Left lung (tissue), 14 donors: ENCODE results near the gene GYPE. TPM values are rescaled to one million over a fixed set of nuclear protein-coding genes. Genes with fewer than 3 reads are reported as not detected.
"Not testable (repeated sequence)": the region's sequence is repeated elsewhere in the genome, so short reads cannot be mapped to it uniquely, and the experiment has no call there.

Experiments
- ATAC-seq: fragments of 200-7000 bp; cut with Tn5 transposase; one replicate; pipeline ENCODE4 v1.9.1; 2020; ENCODE audit warnings: moderate library complexity
- DNase-seq, 4 donors: peaks; one replicate each; pipeline ENCODE4 v3.0.0-alpha.2; 2013 to 2020
- H3K27ac ChIP-seq, 2 donors: fragments of 200-600 bp; sonication (generic) in 1 of 2; one replicate each; pipeline versions ENCODE4 v1.5.0 to v1.8.0; 2020 to 2021
- H3K27me3 ChIP-seq, 2 donors: fragments of 200-600 bp; sonication (generic) in 1 of 2; one replicate each; pipeline versions ENCODE4 v1.5.0 to v1.8.0; 2020 to 2021
- H3K36me3 ChIP-seq, 2 donors: fragments of 200-600 bp; sonication (generic) in 1 of 2; one replicate each; pipeline versions ENCODE4 v1.5.0 to v1.8.0; 2020 to 2021
- H3K4me1 ChIP-seq, 2 donors: fragments of 200-600 bp; one replicate each; pipeline ENCODE4 v1.8.0; 2021
- H3K4me3 ChIP-seq, 2 donors: fragments of 200-600 bp; sonication (generic) in 1 of 2; one replicate each; pipeline versions ENCODE4 v1.5.0 to v1.8.0; 2020 to 2021; ENCODE audit warnings: mild to moderate bottlenecking in 1 of 2
- H3K9me3 ChIP-seq, 2 donors: fragments of 200-600 bp; sonication (generic) in 1 of 2; one replicate each; pipeline versions ENCODE4 v1.5.0 to v1.8.0; 2020 to 2021
- intact Hi-C, 2 donors: fragments of 100-400 bp; cut with DNase I; formaldehyde crosslinking; loops; one replicate each; pipeline versions ENCODE4 v1.11.2 to v1.14.2; 2022
- long read RNA-seq, 12 donors: library from polyadenylated mRNA in 2 of 12; unstranded in 2 of 12; transcript quantifications; one replicate each; pipeline ENCODE4 v2.0.0 and lab custom pipeline, GENCODE V29; 2019 to 2026
- polyA plus RNA-seq, 6 donors: library from polyadenylated mRNA; unstranded; fragments of 120-200 nt; gene quantifications; one replicate each; pipeline ENCODE4 v1.2.1, GENCODE V29; 2013; ENCODE audit not compliant: insufficient read length in 6 of 6
- total RNA-seq, 2 donors: library from RNA; stranded (reverse); fragmentation: NEBNext Ultra II Directional; extraction: Animal tissue kit (Norgen Biotek cat#: 25700); gene quantifications; one replicate each; pipeline ENCODE4 v1.2.1, GENCODE V29; 2021
- TF ChIP-seq, protein P1 (sequence below), 2 donors: fragments of 200-600 bp; sonication (generic) in 1 of 2; IDR thresholded peaks; one replicate each; pipeline versions ENCODE4 v1.5.0 to v1.8.0; 2021; ENCODE audit warnings: antibody characterized with exemption in 2 of 2
- donor health status: DM: no; HTN: yes; CAD: no.
- donor health status: DM: no; HTN: no; CAD: no.

GYPE gene
- total RNA-seq, result 1 to 10 TPM; 1.2 to 2.4 TPM
- 10 to 100 TPM; 14.1 to 23.1 (median 16.9) TPM for polyA plus RNA-seq
- long read RNA-seq, donor 1, partial matches to known transcripts, result 0 of 1 reads
- long read RNA-seq, donor 1, other reads (novel, unspliced or antisense), result 0 of 1 reads
- long read RNA-seq, donor 2, partial matches to known transcripts, result 0 of 1 reads
- long read RNA-seq, donor 2, other reads (novel, unspliced or antisense), result 0 of 1 reads
- long read RNA-seq, donor 3, partial matches to known transcripts, result 0 of 6 reads
- long read RNA-seq, donor 3, other reads (novel, unspliced or antisense), result 5 of 6 reads
- long read RNA-seq, donor 4, partial matches to known transcripts, result 0 of 1 reads
- long read RNA-seq, donor 4, other reads (novel, unspliced or antisense), result 1 of 1 reads
- long read RNA-seq, donor 5, result 0 reads
- long read RNA-seq, donor 6, result 0 reads
- long read RNA-seq, donor 7, result 0 reads
- long read RNA-seq, donor 8, result 0 reads
- long read RNA-seq, donor 9, result 0 reads
- long read RNA-seq, donor 10, result 0 reads
- long read RNA-seq, donor 11, result 0 reads
- long read RNA-seq, donor 12, partial matches to known transcripts, result 6 of 6 reads
- long read RNA-seq, donor 12, other reads (novel, unspliced or antisense), result 0 of 6 reads

DNA sequence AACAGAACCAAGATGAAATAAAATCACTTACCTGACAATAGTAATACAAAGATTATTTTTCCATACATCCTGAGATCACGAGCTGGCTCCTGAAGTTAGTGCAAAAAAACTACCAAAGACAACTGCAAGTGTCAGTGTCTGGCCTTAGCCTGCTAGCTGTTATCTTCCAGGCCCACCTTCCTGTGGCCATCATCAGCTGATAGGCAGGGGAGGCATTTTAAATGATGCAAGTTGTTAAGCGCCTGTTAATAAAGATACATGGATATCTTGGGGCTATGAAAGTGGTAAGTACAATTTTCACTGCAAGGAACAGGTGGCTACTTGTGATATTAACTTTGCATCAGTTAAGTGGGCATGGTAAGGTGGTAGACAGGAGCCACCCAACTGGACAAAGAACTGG lies at the start of gene GYPE:
Gene GYPE, minus strand, starts transcription at position 120 of the 400 bp plus-strand sequence. Its CDS starts 52 bp downstream, at position 68.
- intact Hi-C loops, ATAC-seq, H3K4me1 ChIP-seq, H3K27me3 ChIP-seq, DNase-seq, H3K4me3 ChIP-seq, H3K36me3 ChIP-seq, H3K27ac ChIP-seq, H3K9me3 ChIP-seq: not testable (repeated sequence)

DNA sequence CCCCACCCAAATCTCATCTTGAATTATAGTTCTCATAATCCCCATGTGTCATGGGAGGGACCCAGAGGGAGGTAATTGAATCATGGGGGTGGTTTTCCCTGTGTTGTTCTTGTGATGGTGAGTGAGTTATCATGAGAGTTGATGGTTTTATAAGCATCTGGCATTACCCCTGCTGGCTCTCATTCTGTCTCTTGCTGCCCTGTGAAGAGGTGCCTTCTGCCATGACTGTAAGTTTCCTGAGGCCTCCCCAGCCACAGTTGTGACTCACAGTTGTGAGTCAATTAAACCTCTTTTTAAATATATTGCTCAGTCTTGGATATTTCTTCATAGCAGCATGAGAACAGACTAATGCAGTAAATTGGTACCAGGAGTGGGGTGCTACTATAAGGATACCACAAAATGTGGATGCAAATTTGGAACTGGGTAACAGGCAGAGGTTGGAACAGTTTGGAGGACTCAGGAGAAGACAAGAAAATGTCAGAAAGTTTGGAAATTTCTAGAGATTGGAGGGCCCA lies 46.2 kb upstream of the GYPE start:
- H3K27me3 ChIP-seq, DNase-seq, H3K4me1 ChIP-seq, intact Hi-C loops, ATAC-seq, H3K4me3 ChIP-seq, H3K36me3 ChIP-seq, H3K27ac ChIP-seq: not testable (repeated sequence)
- peaks cover 0 to 18% of the 10 kb centered on the region in 2 donors for H3K9me3 ChIP-seq

DNA sequence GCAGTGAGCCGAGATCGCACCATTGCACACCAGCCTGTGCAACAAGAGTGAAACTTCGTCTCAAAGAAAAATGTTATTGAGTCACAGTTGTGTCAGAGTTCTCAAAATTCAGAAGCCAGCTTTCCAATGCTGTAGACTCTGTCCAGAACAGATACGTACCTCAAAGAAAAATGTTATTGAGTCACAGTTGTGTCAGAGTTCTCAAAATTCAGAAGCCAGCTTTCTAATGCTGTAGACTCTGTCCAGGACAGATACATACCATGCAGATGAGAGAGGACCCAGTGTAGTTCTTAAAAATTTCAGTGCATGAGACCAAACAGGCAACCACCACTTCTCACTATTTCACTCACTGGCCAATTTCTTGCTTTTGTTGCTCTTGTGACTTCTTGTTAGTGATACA lies 45.6 kb upstream of the GYPE start:
- H3K4me1 ChIP-seq, H3K36me3 ChIP-seq, intact Hi-C loops, H3K27ac ChIP-seq, H3K27me3 ChIP-seq, H3K4me3 ChIP-seq, ATAC-seq, DNase-seq: not testable (repeated sequence)
- H3K9me3 ChIP-seq, result peaks cover 0 to 18% of the 10 kb centered on the region in 2 donors

DNA sequence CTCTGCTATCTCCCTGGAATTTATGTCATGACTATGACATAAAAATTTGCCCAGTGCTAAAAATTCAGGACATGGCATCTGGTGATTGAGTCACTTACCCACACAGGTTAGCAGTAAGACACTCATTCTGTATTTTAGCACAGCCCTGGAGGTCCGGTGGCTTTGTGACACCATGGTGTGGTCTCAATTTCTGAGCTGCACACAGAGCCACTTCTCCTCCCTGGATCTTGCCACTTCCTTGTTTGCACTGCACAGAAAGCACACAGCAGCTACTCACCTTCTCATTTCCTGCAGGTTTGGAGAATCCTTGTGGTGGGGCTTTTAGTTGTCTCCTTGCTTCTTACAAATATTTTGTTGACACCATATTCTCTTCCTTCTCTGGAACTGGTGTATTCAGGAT lies 44.8 kb upstream of the GYPE start:
- intact Hi-C loops, H3K36me3 ChIP-seq, H3K4me3 ChIP-seq, H3K4me1 ChIP-seq, ATAC-seq, H3K27ac ChIP-seq, H3K27me3 ChIP-seq, DNase-seq: not testable (repeated sequence)
- H3K9me3 ChIP-seq, result peaks cover 0 to 18% of the 10 kb centered on the region in 2 donors

DNA sequence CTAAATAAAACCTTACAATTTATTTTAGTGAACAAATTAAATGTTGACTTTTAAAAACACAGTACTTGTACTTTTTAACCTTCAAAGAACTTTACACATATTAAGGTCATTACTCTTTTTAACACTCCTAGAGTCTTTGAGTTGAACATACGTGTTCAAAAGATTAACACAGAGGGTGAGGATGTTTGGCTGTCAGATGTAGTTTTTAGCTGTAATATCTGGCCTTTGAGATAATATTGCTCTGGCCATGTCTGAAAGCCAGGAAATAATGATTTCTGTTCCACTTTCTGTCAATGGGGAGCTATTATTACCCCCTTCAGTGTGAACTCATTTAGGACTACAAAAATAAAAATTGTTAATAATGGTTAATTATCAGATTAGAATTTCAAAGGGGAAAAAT lies 42.1 kb upstream of the GYPE start:
- DNase-seq, intact Hi-C loops, H3K4me3 ChIP-seq, H3K27ac ChIP-seq, ATAC-seq, H3K4me1 ChIP-seq, H3K27me3 ChIP-seq, H3K36me3 ChIP-seq: not testable (repeated sequence)
- peaks cover 0 to 15% of the 10 kb centered on the region in 2 donors for H3K9me3 ChIP-seq

DNA sequence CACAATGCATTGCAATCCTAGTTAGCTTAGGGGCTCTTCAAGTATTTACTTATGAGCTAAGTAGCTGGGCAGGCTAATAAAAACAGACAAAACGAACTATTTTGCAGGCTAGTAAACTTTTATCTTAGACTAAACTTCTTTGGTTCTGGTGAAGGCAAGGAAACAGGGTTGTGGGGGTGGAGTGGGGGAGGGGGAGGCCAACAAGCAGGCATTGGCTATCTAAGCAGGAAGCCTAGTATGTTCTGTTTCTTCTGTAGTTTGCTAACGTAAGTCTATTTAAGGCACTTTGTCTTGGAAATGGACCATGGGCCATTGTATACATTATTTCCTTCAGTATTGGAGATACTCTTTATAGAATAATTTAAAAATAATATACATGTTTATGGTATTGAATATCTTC lies 35.3 kb upstream of the GYPE start:
- intact Hi-C loops, H3K36me3 ChIP-seq: not testable (repeated sequence)

DNA sequence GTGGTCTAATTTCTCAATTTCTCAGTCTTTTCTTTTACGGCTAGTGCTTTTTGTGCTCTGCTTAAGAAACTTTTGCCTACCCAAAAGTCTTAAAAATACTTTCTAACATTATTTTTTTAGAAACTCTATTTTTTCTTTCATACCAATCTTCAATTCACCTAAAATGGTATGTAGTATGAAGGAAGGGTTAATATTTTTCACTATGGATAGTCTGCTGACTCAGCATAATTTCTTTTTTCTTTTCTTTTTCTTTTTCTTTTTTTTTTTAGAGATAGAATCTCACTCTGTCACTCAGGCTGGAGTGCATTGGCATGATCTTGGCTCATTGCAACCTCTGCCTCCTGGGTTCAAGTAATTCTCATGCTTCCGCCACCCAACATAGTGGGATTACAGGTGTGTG lies 34.2 kb upstream of the GYPE start:
- intact Hi-C loops, result no loop called here
- TF ChIP-seq, protein P1, sequence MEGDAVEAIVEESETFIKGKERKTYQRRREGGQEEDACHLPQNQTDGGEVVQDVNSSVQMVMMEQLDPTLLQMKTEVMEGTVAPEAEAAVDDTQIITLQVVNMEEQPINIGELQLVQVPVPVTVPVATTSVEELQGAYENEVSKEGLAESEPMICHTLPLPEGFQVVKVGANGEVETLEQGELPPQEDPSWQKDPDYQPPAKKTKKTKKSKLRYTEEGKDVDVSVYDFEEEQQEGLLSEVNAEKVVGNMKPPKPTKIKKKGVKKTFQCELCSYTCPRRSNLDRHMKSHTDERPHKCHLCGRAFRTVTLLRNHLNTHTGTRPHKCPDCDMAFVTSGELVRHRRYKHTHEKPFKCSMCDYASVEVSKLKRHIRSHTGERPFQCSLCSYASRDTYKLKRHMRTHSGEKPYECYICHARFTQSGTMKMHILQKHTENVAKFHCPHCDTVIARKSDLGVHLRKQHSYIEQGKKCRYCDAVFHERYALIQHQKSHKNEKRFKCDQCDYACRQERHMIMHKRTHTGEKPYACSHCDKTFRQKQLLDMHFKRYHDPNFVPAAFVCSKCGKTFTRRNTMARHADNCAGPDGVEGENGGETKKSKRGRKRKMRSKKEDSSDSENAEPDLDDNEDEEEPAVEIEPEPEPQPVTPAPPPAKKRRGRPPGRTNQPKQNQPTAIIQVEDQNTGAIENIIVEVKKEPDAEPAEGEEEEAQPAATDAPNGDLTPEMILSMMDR (IDR thresholded peaks at IDR 0.05), result no peak
- Histone ChIP-seq H3K27me3 (no peaks in the 10 kb centered on the region), H3K4me1 (no peaks in the 10 kb centered on the region), H3K27ac (no peak overlapping the region), H3K9me3 (no peaks in the 10 kb centered on the region), H3K36me3 (no peaks in the 10 kb centered on the region), H3K4me3 (no peak overlapping the region)
- DNase-seq, result no peak
- no peak for ATAC-seq

More for the DNA sequence above, 35.3 kb upstream of the GYPE start:
- H3K27ac ChIP-seq, H3K27me3 ChIP-seq, ATAC-seq, DNase-seq, H3K4me3 ChIP-seq, H3K9me3 ChIP-seq, H3K4me1 ChIP-seq: not testable (repeated sequence)

DNA sequence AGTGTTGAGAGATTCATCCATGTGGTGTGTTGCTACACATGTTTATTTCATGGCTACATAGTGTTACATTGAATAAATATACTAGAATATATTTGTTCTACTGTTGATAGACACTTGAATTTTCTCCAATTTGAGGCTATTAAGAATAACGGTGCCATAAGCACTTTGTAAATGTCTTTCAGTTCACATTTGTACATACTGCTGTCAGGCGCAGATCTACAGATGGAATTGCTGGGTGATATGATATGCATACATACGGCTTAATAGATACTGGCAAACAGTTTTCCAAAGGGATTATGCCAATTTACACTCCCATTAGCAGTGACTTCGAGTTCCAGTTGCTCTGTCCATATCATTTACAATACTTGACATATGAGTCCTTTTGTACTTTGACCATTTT lies 33.5 kb upstream of the GYPE start:
- H3K27me3 ChIP-seq, intact Hi-C loops, H3K36me3 ChIP-seq, H3K9me3 ChIP-seq, H3K27ac ChIP-seq, ATAC-seq, DNase-seq, H3K4me1 ChIP-seq, H3K4me3 ChIP-seq: not testable (repeated sequence)
